AG09319 (cell line): ENCODE measurements around the gene ASF1A.

Experiments
- DNase-seq: peaks from one replicate; pipeline ENCODE4 v3.0.0-alpha.2; 2010; ENCODE audit warnings: low read depth; ENCODE audit errors: extremely low read depth
- TF ChIP-seq, protein P1 (sequence below): IDR thresholded peaks from 2 replicates; pipeline ENCODE4 v1.5.1; 2011; ENCODE audit warnings: low read depth, mild to moderate bottlenecking, inconsistent platforms, low read length, moderate library complexity

Gene ASF1A

DNA sequence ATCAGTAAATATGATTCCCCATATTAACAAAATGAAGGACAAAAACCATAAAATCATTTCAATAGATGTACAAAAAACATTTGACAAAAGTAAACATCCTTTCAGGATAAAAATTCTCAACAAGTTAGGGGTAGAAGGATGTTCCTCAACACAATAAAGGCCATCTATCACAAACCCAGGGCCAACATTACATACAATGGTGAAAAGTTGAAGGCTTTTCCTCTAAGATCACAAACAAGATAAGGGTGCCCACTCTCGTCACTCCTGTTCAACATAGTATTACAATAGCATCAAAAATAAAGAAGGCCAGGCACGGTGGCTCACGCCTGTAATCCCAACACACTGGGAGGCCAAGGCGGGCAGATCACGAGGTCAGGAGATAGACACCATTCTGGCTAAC, 22.6 kb upstream of the ASF1A start:
- TF ChIP-seq, protein P1, sequence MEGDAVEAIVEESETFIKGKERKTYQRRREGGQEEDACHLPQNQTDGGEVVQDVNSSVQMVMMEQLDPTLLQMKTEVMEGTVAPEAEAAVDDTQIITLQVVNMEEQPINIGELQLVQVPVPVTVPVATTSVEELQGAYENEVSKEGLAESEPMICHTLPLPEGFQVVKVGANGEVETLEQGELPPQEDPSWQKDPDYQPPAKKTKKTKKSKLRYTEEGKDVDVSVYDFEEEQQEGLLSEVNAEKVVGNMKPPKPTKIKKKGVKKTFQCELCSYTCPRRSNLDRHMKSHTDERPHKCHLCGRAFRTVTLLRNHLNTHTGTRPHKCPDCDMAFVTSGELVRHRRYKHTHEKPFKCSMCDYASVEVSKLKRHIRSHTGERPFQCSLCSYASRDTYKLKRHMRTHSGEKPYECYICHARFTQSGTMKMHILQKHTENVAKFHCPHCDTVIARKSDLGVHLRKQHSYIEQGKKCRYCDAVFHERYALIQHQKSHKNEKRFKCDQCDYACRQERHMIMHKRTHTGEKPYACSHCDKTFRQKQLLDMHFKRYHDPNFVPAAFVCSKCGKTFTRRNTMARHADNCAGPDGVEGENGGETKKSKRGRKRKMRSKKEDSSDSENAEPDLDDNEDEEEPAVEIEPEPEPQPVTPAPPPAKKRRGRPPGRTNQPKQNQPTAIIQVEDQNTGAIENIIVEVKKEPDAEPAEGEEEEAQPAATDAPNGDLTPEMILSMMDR, result no peak
- DNase-seq, result no peak

DNA sequence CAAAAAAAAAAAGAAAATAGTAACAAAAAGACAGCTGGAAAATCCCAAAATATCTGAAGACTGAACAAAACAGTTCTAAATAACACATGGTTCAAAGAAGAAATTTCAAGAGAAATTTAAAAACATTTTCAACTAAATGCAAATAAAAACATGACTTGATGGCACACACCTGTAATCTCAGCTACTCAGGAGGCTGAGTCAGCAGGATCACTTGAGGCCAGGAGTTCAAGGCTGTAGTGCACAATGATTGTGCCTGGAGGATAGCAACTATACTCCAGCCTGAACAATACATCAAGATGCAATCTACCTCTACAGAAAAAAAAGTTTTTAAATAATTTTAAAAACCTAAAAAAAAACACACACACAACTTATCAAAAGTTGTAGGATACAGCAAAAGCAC, 21.6 kb upstream of the ASF1A start:
- TF ChIP-seq, protein P1, result no peak
- DNase-seq, result no peak

DNA sequence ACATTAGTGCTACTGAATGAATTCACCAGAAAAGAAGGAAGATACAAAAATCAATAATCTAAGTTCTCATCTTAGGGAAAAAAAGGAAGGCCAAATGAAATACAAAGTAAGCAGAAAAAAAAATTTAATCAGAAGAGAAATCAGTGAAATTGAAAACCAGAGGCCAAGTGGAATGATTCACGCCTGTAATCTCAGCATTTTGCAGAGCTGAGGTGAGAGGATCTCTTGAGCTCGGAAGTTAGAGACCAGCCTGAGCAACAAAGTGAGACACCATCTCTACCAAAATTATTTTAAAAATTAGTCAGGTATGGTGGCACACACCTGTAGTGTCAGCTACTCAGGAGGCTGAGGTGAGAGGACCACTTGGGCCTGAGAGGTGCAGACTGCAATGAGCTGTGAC, 21.2 kb upstream of the ASF1A start:
- DNase-seq, result no peak
- TF ChIP-seq, protein P1, result no peak

DNA sequence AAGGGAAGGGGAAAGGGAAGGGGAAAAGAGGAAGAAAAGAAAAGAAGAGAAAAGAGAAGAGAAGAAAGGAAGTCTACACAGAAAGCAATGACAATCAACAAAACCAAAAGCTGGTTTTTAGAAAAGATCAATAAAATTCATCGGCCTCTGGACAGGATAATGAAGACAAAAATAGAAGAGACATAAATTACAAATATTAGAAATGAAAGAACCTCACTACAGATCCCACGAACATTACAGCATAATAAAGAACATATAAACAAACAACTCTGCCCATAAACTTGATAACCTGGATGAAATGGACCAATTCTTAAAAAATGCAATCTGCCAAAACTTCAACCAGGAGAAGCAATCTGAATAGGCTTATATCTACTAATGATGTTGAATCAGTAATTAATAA, 20.7 kb upstream of the ASF1A start:
- TF ChIP-seq, protein P1, result no peak
- DNase-seq, result no peak

DNA sequence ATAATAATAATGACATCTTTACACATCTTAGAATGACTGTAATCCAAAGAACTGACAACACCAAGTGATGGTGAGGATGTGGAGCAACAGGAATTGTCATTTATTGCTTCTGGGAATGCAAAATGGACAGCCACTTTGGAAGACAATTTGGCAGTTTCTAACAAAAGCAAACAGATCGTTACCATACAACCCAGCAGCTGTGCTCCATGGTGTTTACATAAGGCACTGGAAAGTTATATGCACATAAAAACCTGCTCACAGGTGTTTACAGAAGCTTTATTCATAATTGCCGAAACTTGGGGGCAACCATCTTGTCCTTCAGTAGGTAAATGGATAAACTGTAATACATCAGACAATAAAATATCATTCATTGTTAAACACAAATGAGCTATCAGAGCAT, 18.3 kb upstream of the ASF1A start:
- DNase-seq, result no peak
- TF ChIP-seq, protein P1, result no peak

DNA sequence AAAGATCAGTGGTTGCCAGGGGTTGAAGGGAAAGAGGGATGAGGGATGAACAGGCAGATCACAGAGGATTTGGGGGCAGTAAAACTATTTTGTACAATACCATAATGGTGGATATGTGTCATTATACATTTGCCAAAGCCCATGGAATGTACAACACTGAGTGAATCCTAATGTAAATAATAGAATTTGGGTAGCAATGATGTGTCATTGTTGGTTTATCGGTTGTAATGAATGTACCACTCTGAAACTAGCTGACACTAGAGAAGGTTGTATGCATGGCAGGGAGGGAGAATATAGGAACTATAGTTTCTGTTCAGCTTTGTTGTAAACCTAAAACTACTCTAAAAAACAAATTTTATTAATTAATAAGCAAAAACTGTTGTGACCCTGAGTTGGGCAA, 17.8 kb upstream of the ASF1A start:
- TF ChIP-seq, protein P1, result no peak
- no peak for DNase-seq

DNA sequence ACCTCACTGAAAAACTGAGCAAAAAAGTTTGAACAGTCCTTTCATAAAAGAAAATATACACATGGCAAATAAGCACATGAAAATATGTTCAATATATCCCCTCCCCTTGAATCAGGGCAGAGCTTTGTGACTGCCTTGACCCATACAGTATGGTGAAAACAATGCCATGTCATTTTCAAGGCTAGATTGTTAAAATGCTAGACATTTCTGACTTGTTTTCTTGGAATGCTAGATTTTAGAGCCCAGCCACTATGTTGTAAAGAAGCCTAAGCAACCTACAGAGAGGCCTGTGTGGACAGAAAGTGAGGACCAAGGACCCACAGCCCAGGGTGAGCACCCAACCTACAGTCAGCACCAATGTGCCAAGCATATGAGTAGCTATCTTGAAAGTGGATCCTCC, 17.1 kb upstream of the ASF1A start:
- no peak for DNase-seq
- TF ChIP-seq, protein P1, result no peak

DNA sequence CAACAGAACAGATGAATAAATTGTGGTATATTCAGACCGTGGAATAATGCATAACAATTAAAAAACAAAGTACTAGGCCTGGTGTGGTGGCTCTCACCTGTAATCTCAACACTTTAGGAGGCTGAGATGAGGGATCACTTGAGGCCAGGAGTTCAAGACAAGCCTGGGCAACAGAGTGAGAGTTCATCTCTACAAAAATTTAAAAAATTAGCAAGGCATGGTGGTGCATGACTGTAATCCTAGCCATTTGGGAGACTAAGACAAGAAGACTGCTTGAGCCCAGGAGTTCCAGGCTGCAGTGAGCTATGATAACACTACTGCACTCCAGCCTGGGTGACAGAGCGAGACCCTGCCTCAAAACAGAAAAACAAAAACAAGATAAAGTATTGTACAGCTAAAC, 16.1 kb upstream of the ASF1A start:
- TF ChIP-seq, protein P1, result no peak
- no peak for DNase-seq
